Calu3 (cell line): ENCODE data around the gene KCNIP4. TPM values are rescaled to one million over a fixed set of nuclear protein-coding genes. Genes with fewer than 3 reads are reported as not detected.
"Not testable (repeated sequence)": the region's sequence is repeated elsewhere in the genome, so short reads cannot be mapped to it uniquely, and the experiment has no call there.

Experiments used
- Bru-seq: library from RNA; stranded (reverse); fragments of 400-500 nt; gene quantifications from one replicate; lab custom pipeline; 2021; lab: Mats Ljungman, UMichigan
- BruChase-seq, 2 experiments: library from RNA; stranded (reverse); fragments of 400-500 nt; gene quantifications; one replicate each; lab custom pipeline; 2021; lab: Mats Ljungman, UMichigan
- BruUV-seq: library from RNA; stranded (reverse); fragments of 400-500 nt; replicated peaks from 2 replicates; lab custom pipeline; 2021; lab: Mats Ljungman, UMichigan
- CTCF ChIA-PET: fragments of 300-600 bp; sonication (Branson Sonifier 250); formaldehyde crosslinking; loops from one replicate; lab custom pipeline; 2022; ENCODE audit warnings: antibody characterized with exemption; lab: Charles Lee
- DNase-seq: peaks from one replicate; pipeline ENCODE4 v3.0.0; 2022
- H3K27ac Mint-ChIP-seq: one replicate; pipeline ENCODE4 v1.8.0; 2022; ENCODE audit warnings: mixed read lengths; ENCODE audit not compliant: unreplicated experiment
- H3K27me3 Mint-ChIP-seq: one replicate; pipeline ENCODE4 v1.8.0; 2022; ENCODE audit warnings: mixed read lengths; ENCODE audit not compliant: unreplicated experiment
- H3K36me3 Mint-ChIP-seq: one replicate; pipeline ENCODE4 v1.8.0; 2022; ENCODE audit warnings: mild to moderate bottlenecking, moderate library complexity, mixed read lengths; ENCODE audit not compliant: insufficient read depth, unreplicated experiment
- H3K4me1 Mint-ChIP-seq: one replicate; pipeline ENCODE4 v1.8.0; 2022; ENCODE audit warnings: mild to moderate bottlenecking, low read depth, mixed read lengths; ENCODE audit not compliant: unreplicated experiment
- H3K4me3 Mint-ChIP-seq: one replicate; pipeline ENCODE4 v1.8.0; 2022; ENCODE audit warnings: mild to moderate bottlenecking, low read depth, moderate library complexity, mixed read lengths; ENCODE audit not compliant: unreplicated experiment
- H3K9me3 Mint-ChIP-seq: one replicate; pipeline ENCODE4 v1.8.0; 2022; ENCODE audit warnings: low read depth, mixed read lengths; ENCODE audit not compliant: unreplicated experiment
- intact Hi-C: fragments of 100-400 bp; cut with micrococcal nuclease; formaldehyde crosslinking; loops from one replicate; pipeline ENCODE4 v1.10.0; 2022; ENCODE audit not compliant: unreplicated experiment
- long read RNA-seq: library from polyadenylated mRNA; stranded (forward); transcript quantifications from one replicate; pipeline ENCODE4 v2.0.0, GENCODE V29; 2022
- total RNA-seq: library from RNA; stranded (reverse); gene quantifications from 2 replicates; pipeline ENCODE4 v1.2.3, GENCODE V29; 2022
- TF ChIP-seq, protein P1 (sequence below): fragments of 200-600 bp; IDR thresholded peaks from one replicate; pipeline ENCODE4 v1.8.0; 2022; ENCODE audit warnings: antibody characterized with exemption; ENCODE audit not compliant: unreplicated experiment

Gene KCNIP4
- total RNA-seq (not detected in 2 replicates), Bru-seq, nascent RNA (percentile 3 among the genes with signal in this experiment), BruChase-seq, experiment 1, labeled RNA remaining after a 6-hour chase (percentile 15 among the genes with signal in this experiment), BruChase-seq, experiment 2, labeled RNA remaining after a 2-hour chase (percentile 11 among the genes with signal in this experiment)
- long read RNA-seq: 0 reads

DNA sequence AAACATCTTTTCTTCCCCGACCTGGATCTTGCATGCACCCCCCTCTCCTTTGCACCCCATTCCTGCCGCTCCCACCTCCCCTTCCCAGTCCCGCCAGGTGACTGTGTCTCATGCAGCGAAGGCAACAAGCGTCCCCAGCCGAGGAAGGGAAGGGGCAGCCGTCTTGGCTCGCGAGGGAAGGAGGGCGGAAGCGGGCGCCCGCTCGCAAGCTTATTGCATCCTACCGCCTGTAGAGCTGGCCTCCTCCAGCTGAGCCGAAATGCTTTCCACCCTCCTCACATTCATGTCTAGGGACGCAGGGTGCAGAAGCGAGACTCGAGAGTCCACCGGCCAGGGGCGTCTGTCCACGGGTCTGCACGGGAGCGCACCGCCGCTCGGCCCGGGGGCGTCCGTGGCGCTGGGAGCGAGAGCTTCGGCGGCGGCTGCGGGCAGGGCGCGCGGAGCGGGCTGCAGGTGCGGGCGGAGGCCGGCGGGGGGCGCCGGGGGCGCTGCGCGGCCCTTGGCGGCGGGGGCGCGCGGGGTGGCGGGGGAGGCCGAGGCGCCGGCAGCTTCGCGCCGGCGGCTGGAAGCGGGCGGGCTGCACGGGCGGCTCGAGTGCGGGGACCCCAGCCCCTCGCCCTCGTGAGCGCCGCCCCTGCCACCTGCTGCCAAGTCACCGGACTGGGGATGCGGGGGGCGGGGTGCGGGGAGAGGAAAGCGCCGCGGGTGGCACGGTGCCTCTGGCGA lies at the start of gene KCNIP4:
KCNIP4 (minus strand) TSS at position 426 of the 726 bp plus-strand sequence.
- intact Hi-C loops: no loop called here
- no peak for DNase-seq
- H3K4me3 Mint-ChIP-seq: no peak within 1 kb of the TSS
- H3K36me3 Mint-ChIP-seq: no peaks in the 10 kb centered on the region
- H3K9me3 Mint-ChIP-seq: no peaks in the 10 kb centered on the region
- TF ChIP-seq, protein P1, sequence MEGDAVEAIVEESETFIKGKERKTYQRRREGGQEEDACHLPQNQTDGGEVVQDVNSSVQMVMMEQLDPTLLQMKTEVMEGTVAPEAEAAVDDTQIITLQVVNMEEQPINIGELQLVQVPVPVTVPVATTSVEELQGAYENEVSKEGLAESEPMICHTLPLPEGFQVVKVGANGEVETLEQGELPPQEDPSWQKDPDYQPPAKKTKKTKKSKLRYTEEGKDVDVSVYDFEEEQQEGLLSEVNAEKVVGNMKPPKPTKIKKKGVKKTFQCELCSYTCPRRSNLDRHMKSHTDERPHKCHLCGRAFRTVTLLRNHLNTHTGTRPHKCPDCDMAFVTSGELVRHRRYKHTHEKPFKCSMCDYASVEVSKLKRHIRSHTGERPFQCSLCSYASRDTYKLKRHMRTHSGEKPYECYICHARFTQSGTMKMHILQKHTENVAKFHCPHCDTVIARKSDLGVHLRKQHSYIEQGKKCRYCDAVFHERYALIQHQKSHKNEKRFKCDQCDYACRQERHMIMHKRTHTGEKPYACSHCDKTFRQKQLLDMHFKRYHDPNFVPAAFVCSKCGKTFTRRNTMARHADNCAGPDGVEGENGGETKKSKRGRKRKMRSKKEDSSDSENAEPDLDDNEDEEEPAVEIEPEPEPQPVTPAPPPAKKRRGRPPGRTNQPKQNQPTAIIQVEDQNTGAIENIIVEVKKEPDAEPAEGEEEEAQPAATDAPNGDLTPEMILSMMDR: no peak
- no TSS peak for BruUV-seq
- H3K4me1 Mint-ChIP-seq: no peaks in the 10 kb centered on the region
- CTCF ChIA-PET: no interaction called here
- H3K27me3 Mint-ChIP-seq: no peaks in the 10 kb centered on the region
- no peak within 1 kb of the TSS for H3K27ac Mint-ChIP-seq

DNA sequence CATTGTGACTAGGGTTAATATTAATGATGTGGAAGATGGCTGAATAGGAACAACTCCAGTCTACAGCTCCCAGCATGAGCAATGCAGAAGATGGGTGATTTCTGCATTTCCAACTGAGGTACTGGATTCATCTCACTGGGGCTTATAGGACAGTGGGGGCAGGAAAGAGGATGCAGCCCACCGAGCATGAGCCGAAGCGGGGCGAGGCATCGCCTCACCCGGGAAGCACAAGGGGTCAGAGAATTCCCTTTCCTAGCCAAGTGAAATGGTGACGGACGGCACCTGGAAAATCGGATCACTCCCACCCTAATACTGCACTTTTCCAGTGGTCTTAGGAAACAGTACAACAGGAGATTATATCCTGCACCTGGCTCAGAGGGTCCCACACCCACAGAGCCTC lies 48.0 kb upstream of the KCNIP4 start:
- H3K4me1 Mint-ChIP-seq, H3K36me3 Mint-ChIP-seq, CTCF ChIA-PET, H3K4me3 Mint-ChIP-seq, H3K27me3 Mint-ChIP-seq, BruUV-seq, H3K27ac Mint-ChIP-seq, H3K9me3 Mint-ChIP-seq, DNase-seq, intact Hi-C loops: not testable (repeated sequence)

DNA sequence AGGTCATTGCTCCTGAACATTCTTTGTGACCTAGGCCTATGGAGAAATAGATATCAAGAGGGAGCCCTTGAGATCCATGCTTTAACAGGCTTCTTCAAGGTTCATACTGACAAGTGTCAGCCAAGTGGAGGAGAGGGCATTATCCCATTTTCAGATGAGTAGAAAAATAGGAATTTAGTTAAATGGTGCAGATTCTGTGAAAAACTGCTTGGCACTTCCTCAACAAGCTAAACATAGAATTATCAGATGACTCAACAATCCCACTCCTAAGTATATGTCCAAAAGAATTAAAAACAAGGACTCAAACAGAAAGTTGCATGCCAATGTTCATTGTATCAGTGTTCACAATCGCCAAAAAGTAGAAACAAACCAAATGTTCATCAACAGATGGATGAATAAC lies 43.8 kb upstream of the KCNIP4 start:
- TF ChIP-seq, protein P1: no peak
- no peaks in the 10 kb centered on the region for H3K36me3 Mint-ChIP-seq
- no peaks in the 10 kb centered on the region for H3K27me3 Mint-ChIP-seq
- no TSS peak for BruUV-seq
- no peaks in the 10 kb centered on the region for H3K4me1 Mint-ChIP-seq
- no peak overlapping the region for H3K4me3 Mint-ChIP-seq
- CTCF ChIA-PET: no interaction called here
- H3K27ac Mint-ChIP-seq: no peak overlapping the region
- no peaks in the 10 kb centered on the region for H3K9me3 Mint-ChIP-seq
- DNase-seq: no peak
- intact Hi-C loops: no loop called here

DNA sequence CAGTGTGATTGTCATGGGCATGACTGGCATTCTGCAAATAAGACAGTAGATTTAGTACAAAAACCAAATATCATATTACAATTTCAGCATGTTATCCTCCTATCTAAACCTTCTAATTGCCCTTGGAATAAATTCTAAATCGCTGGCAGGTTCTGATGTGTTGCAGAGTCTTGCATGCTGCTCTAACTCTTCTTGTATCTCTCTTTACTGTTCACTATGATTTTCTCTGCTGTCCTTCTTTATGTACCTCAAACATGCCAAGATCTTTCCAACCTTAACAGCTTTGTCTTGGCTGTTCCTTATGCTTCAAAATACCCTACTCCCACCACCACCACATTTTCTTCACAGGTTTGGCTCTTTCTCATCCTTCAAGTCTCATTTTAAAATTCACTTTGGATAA lies 43.0 kb upstream of the KCNIP4 start:
- DNase-seq: no peak
- Mint-ChIP-seq H3K9me3 (no peaks in the 10 kb centered on the region), H3K27me3 (no peaks in the 10 kb centered on the region), H3K36me3 (no peaks in the 10 kb centered on the region), H3K4me1 (no peaks in the 10 kb centered on the region), H3K4me3 (no peak overlapping the region), H3K27ac (no peak overlapping the region)
- intact Hi-C loops: no loop called here
- CTCF ChIA-PET: no interaction called here
- BruUV-seq: no TSS peak
- TF ChIP-seq, protein P1: no peak

DNA sequence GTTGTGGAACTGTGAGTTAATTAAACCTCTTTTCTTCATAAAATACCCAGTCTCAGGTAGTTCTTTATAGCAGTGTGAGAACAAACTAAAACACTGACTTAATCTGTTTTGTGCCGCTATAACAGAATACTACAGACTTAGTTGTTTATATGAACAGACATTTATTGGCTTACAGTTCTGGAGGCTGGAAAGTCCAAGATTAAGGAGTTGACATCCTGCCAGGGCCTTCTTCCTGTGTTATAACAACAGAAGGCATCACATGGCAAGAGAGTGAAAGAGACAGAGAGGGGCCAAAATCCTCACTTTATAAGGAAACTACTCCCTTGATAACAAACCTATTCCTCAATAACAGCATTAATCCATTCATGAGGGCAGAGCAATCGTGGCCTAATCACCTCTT lies 42.5 kb upstream of the KCNIP4 start:
- Mint-ChIP-seq H3K4me1 (no peaks in the 10 kb centered on the region), H3K9me3 (no peaks in the 10 kb centered on the region), H3K27ac (no peak overlapping the region), H3K27me3 (no peaks in the 10 kb centered on the region), H3K4me3 (no peak overlapping the region), H3K36me3 (no peaks in the 10 kb centered on the region)
- intact Hi-C loops: no loop called here
- TF ChIP-seq, protein P1: no peak
- CTCF ChIA-PET: no interaction called here
- DNase-seq: no peak
- no TSS peak for BruUV-seq
